HepG2 (cell line): ENCODE results near the gene DPF1. TPM values are rescaled to one million over a fixed set of nuclear protein-coding genes. Genes with fewer than 3 reads are reported as not detected.
A peak's percentile ranks its signal among the peaks of the same experiment; 100 is the strongest.

Experiments used
- ARHGAP35 ChIP-seq: sonication (generic); formaldehyde crosslinking; IDR thresholded peaks from 2 replicates; pipeline ENCODE4 v1.9.0; 2022; ENCODE audit warnings: mild to moderate bottlenecking, inconsistent platforms, moderate library complexity, missing genetic modification reagents, borderline replicate concordance
- EEA1 ChIP-seq: sonication (generic); formaldehyde crosslinking; IDR thresholded peaks from 2 replicates; pipeline ENCODE4 v1.5.1; 2020; ENCODE audit warnings: mild to moderate bottlenecking, missing genetic modification reagents, borderline replicate concordance
- EHMT2 ChIP-seq: fragments of 200-600 bp; sonication (generic); IDR thresholded peaks from 2 replicates; pipeline ENCODE4 v1.7.0; 2017; ENCODE audit warnings: antibody characterized with exemption, low read depth, low read length, borderline replicate concordance
- FLYWCH1 ChIP-seq: sonication (generic); formaldehyde crosslinking; IDR thresholded peaks from 2 replicates; pipeline ENCODE4 v1.8.1; 2023; ENCODE audit warnings: mild to moderate bottlenecking, missing genetic modification reagents
- HNF4G ChIP-seq, 2 experiments: sonication (generic) in 1 of 2; formaldehyde crosslinking in 1 of 2; IDR thresholded peaks; 2 replicates each; pipeline versions ENCODE4 v1.4.0 to v1.6.1; 2011 to 2020; ENCODE audit warnings: borderline replicate concordance in 2 of 2, low read depth in 2 of 2, mild to moderate bottlenecking in 2 of 2, low read length in 1 of 2, missing genetic modification reagents in 1 of 2, moderate library complexity in 1 of 2
- MIXL1 ChIP-seq: IDR thresholded peaks from 2 replicates; pipeline ENCODE4 v1.6.1; 2016
- NCOR1 ChIP-seq: fragments of 200-600 bp; sonication (generic); IDR thresholded peaks from 2 replicates; pipeline ENCODE4 v1.7.0; 2017; ENCODE audit warnings: antibody characterized with exemption, low read length, borderline replicate concordance
- NR2F6 ChIP-seq, 2 experiments: IDR thresholded peaks; 2 replicates each; pipeline ENCODE4 v1.6.1; 2016; ENCODE audit warnings: antibody characterized with exemption in 1 of 2, mild to moderate bottlenecking in 1 of 2
- POLR2A ChIP-seq, 2 experiments: IDR thresholded peaks; 2 replicates each; pipeline ENCODE4 v1.6.1; 2011; ENCODE audit warnings: low read depth in 2 of 2, low read length in 2 of 2, mild to moderate bottlenecking in 1 of 2, moderate library complexity in 1 of 2; ENCODE audit not compliant: insufficient read depth in 1 of 2
- SATB2 ChIP-seq: sonication (generic); formaldehyde crosslinking; IDR thresholded peaks from 2 replicates; pipeline ENCODE4 v1.5.0; 2020; ENCODE audit warnings: missing genetic modification reagents
- TBL1XR1 ChIP-seq: fragments of 150-350 bp; IDR thresholded peaks from 2 replicates; pipeline ENCODE4 v1.6.1; 2014; ENCODE audit warnings: borderline replicate concordance, low read length; ENCODE audit not compliant: partially characterized antibody
- TFDP2 ChIP-seq: sonication (generic); formaldehyde crosslinking; IDR thresholded peaks from 2 replicates; pipeline ENCODE4 v1.4.0; 2020; ENCODE audit warnings: missing genetic modification reagents
- WIZ ChIP-seq: sonication (generic); formaldehyde crosslinking; IDR thresholded peaks from 2 replicates; pipeline ENCODE4 v1.5.1; 2020; ENCODE audit warnings: mild to moderate bottlenecking, missing genetic modification reagents
- polyA plus RNA-seq, 8 experiments: library from polyadenylated mRNA; depleted of rRNA in 3 of 8; stranded (reverse) in 7 of 8; unstranded in 1 of 8; fragments of >200 nt; fragmentation: Illumina TruSeq in 4 of 8; extraction: Trizol in 4 of 8; gene quantifications; 2 replicates each; pipeline versions ENCODE4 v1.2.1 to v1.2.3, GENCODE V29; 2011 to 2016; ENCODE audit warnings: low read depth in 4 of 8, missing spikeins in 1 of 8, mixed read lengths in 1 of 8; ENCODE audit not compliant: insufficient read depth in 1 of 8
- total RNA-seq, 5 experiments: library from RNA; depleted of rRNA; stranded (reverse); fragments of >200 nt; fragmentation: Illumina TruSeq; extraction: Trizol; gene quantifications; 2 replicates each; pipeline ENCODE4 v1.2.3, GENCODE V29; 2016; ENCODE audit warnings: low read depth in 1 of 5
- TF ChIP-seq, protein P1 (sequence below): sonication (generic); formaldehyde crosslinking; IDR thresholded peaks from one replicate; pipeline ENCODE4 v1.5.1; 2020; ENCODE audit warnings: mild to moderate bottlenecking, missing genetic modification reagents; ENCODE audit errors: not compliant biosample characterization
- TF ChIP-seq, protein P2 (sequence below): sonication (generic); formaldehyde crosslinking; IDR thresholded peaks from 2 replicates; pipeline ENCODE4 v1.8.1; 2023; ENCODE audit warnings: mild to moderate bottlenecking, missing genetic modification reagents
- TF ChIP-seq, protein P3 (sequence below): sonication (generic); formaldehyde crosslinking; IDR thresholded peaks from 2 replicates; pipeline ENCODE4 v1.4.0; 2020; ENCODE audit warnings: mild to moderate bottlenecking, missing genetic modification reagents, borderline replicate concordance

The DPF1 gene
- total and polyA plus RNA-seq, 2 of the 13 experiments (the other 11 are each of a cell fraction or from before 2014, with no cell fraction given), result 1.0 to 3.2 TPM

GRCh38 chr19:38224014-38224862 lies at the start of gene DPF1 (continued):
- TF ChIP-seq, protein P1, sequence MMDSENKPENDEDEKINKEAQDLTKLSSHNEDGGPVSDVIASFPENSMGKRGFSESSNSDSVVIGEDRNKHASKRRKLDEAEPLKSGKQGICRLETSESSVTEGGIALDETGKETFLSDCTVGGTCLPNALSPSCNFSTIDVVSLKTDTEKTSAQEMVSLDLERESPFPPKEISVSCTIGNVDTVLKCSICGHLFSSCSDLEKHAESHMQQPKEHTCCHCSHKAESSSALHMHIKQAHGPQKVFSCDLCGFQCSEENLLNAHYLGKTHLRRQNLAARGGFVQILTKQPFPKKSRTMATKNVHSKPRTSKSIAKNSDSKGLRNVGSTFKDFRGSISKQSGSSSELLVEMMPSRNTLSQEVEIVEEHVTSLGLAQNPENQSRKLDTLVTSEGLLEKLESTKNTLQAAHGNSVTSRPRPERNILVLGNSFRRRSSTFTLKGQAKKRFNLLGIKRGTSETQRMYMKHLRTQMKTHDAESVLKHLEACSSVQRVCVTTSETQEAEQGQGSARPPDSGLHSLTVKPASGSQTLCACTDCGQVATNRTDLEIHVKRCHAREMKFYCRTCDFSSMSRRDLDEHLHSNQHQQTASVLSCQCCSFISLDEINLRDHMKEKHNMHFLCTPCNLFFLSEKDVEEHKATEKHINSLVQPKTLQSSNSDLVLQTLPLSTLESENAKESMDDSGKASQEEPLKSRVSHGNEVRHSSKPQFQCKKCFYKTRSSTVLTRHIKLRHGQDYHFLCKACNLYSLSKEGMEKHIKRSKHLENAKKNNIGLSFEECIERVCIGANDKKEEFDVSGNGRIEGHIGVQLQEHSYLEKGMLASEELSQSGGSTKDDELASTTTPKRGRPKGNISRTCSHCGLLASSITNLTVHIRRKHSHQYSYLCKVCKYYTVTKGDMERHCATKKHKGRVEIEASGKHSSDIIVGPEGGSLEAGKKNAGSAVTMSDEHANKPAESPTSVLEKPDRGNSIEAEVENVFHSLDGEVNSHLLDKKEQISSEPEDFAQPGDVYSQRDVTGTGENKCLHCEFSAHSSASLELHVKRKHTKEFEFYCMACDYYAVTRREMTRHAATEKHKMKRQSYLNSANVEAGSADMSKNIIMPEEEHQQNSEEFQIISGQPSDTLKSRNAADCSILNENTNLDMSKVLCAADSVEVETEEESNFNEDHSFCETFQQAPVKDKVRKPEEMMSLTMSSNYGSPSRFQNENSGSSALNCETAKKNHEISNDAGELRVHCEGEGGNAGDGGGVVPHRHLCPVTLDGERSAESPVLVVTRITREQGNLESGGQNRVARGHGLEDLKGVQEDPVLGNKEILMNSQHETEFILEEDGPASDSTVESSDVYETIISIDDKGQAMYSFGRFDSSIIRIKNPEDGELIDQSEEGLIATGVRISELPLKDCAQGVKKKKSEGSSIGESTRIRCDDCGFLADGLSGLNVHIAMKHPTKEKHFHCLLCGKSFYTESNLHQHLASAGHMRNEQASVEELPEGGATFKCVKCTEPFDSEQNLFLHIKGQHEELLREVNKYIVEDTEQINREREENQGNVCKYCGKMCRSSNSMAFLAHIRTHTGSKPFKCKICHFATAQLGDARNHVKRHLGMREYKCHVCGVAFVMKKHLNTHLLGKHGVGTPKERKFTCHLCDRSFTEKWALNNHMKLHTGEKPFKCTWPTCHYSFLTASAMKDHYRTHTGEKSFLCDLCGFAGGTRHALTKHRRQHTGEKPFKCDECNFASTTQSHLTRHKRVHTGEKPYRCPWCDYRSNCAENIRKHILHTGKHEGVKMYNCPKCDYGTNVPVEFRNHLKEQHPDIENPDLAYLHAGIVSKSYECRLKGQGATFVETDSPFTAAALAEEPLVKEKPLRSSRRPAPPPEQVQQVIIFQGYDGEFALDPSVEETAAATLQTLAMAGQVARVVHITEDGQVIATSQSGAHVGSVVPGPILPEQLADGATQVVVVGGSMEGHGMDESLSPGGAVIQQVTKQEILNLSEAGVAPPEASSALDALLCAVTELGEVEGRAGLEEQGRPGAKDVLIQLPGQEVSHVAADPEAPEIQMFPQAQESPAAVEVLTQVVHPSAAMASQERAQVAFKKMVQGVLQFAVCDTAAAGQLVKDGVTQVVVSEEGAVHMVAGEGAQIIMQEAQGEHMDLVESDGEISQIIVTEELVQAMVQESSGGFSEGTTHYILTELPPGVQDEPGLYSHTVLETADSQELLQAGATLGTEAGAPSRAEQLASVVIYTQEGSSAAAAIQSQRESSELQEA (CRISPR knock-in tag), result no peak
- peak; percentile 42 to 49; a peak in 2 of 4 replicates for TF ChIP-seq POLR2A (IDR thresholded peaks at IDR 0.05; ENCODE audit: insufficient read depth in 1 of 2, low read depth in 2 of 2, low read length in 2 of 2)
- TF ChIP-seq TFDP2 (CRISPR knock-in tag), result peak; percentile 80
- 0 out of 2 replicates have a peak, but pooled peaks have one; percentile 37 for TF ChIP-seq ARHGAP35 (CRISPR knock-in tag)
- TF ChIP-seq SATB2, result no peak
- no peak for TF ChIP-seq NR2F6 (IDR thresholded peaks at IDR 0.05)
- TF ChIP-seq NR2F6 (CRISPR knock-in tag; IDR thresholded peaks at IDR 0.05), result no peak
- peak; percentile 13 for TF ChIP-seq TBL1XR1
- TF ChIP-seq HNF4G (IDR thresholded peaks at IDR 0.05; ENCODE audit: borderline replicate concordance, low read depth, low read length), result no peak
- no peak for TF ChIP-seq HNF4G (CRISPR knock-in tag; IDR thresholded peaks at IDR 0.05; ENCODE audit: borderline replicate concordance, low read depth)
- TF ChIP-seq WIZ (CRISPR knock-in tag), result no peak
- no peak for TF ChIP-seq MIXL1 (CRISPR knock-in tag)
- TF ChIP-seq EHMT2, result no peak
- TF ChIP-seq EEA1, result no peak
- TF ChIP-seq NCOR1, result no peak
- TF ChIP-seq, protein P2, sequence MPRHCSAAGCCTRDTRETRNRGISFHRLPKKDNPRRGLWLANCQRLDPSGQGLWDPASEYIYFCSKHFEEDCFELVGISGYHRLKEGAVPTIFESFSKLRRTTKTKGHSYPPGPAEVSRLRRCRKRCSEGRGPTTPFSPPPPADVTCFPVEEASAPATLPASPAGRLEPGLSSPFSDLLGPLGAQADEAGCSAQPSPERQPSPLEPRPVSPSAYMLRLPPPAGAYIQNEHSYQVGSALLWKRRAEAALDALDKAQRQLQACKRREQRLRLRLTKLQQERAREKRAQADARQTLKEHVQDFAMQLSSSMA (CRISPR knock-in tag), result no peak
- TF ChIP-seq, protein P3, sequence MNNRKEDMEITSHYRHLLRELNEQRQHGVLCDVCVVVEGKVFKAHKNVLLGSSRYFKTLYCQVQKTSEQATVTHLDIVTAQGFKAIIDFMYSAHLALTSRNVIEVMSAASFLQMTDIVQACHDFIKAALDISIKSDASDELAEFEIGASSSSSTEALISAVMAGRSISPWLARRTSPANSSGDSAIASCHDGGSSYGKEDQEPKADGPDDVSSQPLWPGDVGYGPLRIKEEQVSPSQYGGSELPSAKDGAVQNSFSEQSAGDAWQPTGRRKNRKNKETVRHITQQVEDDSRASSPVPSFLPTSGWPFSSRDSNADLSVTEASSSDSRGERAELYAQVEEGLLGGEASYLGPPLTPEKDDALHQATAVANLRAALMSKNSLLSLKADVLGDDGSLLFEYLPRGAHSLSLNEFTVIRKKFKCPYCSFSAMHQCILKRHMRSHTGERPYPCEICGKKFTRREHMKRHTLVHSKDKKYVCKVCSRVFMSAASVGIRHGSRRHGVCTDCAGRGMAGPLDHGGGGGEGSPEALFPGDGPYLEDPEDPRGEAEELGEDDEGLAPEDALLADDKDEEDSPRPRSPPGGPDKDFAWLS (CRISPR knock-in tag), result no peak
- TF ChIP-seq FLYWCH1 (CRISPR knock-in tag), result no peak
